ENCODE data around the gene TTC24. TPM values are rescaled to one million over a fixed set of nuclear protein-coding genes. Genes with fewer than 3 reads are reported as not detected.
A peak's percentile ranks its signal among the peaks of the same experiment; 100 is the strongest.

TTC24 gene
- total and polyA plus RNA-seq, 12 donors = 0.20 TPM; not detected in 11

GRCh38 chr1:156540955-156541354 lies 38.6 kb upstream of the TTC24 start:
- Histone ChIP-seq H3K36me3 (replicated peaks in 1 of 2) (no peaks in the 10 kb centered on the region), H3K4me3 (no peak overlapping the region), H3K9me3 (replicated peaks in 1 of 3) (no peaks in the 10 kb centered on the region), H3K27me3 (no peaks in the 10 kb centered on the region), H3K27ac (no peak overlapping the region), H3K4me1 (replicated peaks in 1 of 2) (no peaks in the 10 kb centered on the region)
- DNase-seq = peak in 3 of 7 donors; percentile 39 to 46 (median 41)
- intact Hi-C loops (cut with DNase I) = no loop called here
- 92 to 100% (median 98%) methylated on average over 2 of the region's 2 CpGs for WGBS, 4 donors
- TF ChIP-seq CTCF (IDR thresholded peaks at IDR 0.05) (no peak), POLR2A (IDR thresholded peaks at IDR 0.05) (no peak)

- H3K27ac ChIP-seq = no peak overlapping the region
- intact Hi-C loops (cut with DNase I) = no loop called here
- WGBS, 4 donors = 75 to 95% (median 83%) methylated on average over 1 of the region's 1 CpG
- no peak for TF ChIP-seq CTCF (IDR thresholded peaks at IDR 0.05)
- no peak for TF ChIP-seq POLR2A (IDR thresholded peaks at IDR 0.05)
- H3K4me3 ChIP-seq = no peak overlapping the region
- no peak for DNase-seq
- H3K4me1 ChIP-seq (replicated peaks in 1 of 2) = no peaks in the 10 kb centered on the region
- no peaks in the 10 kb centered on the region for H3K27me3 ChIP-seq
- no peaks in the 10 kb centered on the region for H3K36me3 ChIP-seq (replicated peaks in 1 of 2)
- H3K9me3 ChIP-seq (replicated peaks in 1 of 3) = no peaks in the 10 kb centered on the region
Measured at GRCh38 chr1:156543066-156543465, 36.5 kb upstream of the TTC24 start.

- H3K4me1 ChIP-seq (replicated peaks in 1 of 2) = no peaks in the 10 kb centered on the region
- no peaks in the 10 kb centered on the region for H3K36me3 ChIP-seq (replicated peaks in 1 of 2)
- no peak overlapping the region for H3K4me3 ChIP-seq
- H3K27me3 ChIP-seq = no peaks in the 10 kb centered on the region
- H3K9me3 ChIP-seq (replicated peaks in 1 of 3) = no peaks in the 10 kb centered on the region
- DNase-seq = no peak
- intact Hi-C loops (cut with DNase I) = no loop called here
- TF ChIP-seq POLR2A (IDR thresholded peaks at IDR 0.05) (no peak), CTCF (IDR thresholded peaks at IDR 0.05) (no peak)
- 93 to 100% (median 98%) methylated on average over 3 of the region's 3 CpGs for WGBS, 4 donors
- H3K27ac ChIP-seq = no peak overlapping the region
Measured at GRCh38 chr1:156544592-156545102, 34.9 kb upstream of the TTC24 start.

- Histone ChIP-seq H3K4me3 (no peak overlapping the region), H3K36me3 (replicated peaks in 1 of 2) (no peaks in the 10 kb centered on the region), H3K9me3 (replicated peaks in 1 of 3) (no peaks in the 10 kb centered on the region), H3K4me1 (replicated peaks in 1 of 2) (no peaks in the 10 kb centered on the region), H3K27me3 (no peaks in the 10 kb centered on the region), H3K27ac (no peak overlapping the region)
- 97 to 100% (median 98%) methylated on average over 3 of the region's 3 CpGs for WGBS, 4 donors
- DNase-seq = no peak
- intact Hi-C loops (cut with DNase I) = no loop called here
- TF ChIP-seq CTCF (IDR thresholded peaks at IDR 0.05) (no peak), POLR2A (IDR thresholded peaks at IDR 0.05) (no peak)
Measured at GRCh38 chr1:156546267-156546666, 33.3 kb upstream of the TTC24 start.
